Naive thymus-derived CD8-positive, alpha-beta T cell (primary cell): ENCODE measurements around the gene COMMD3. TPM values are rescaled to one million over a fixed set of nuclear protein-coding genes. Genes with fewer than 3 reads are reported as not detected.
"Not testable (repeated sequence)": the region's sequence is repeated elsewhere in the genome, so short reads cannot be mapped to it uniquely, and the experiment has no call there.

Source experiments
- ATAC-seq, 2 donors: fragments of 150-1000 bp; cut with Tn5 transposase in 1 of 2; sonication (Bioruptor Pico), chemical (Tn5 transposase) in 1 of 2; 1 replicate in 1 of 2; 2 replicates in 1 of 2; pipeline ENCODE4 v1.10.0; 2021; ENCODE audit warnings: mild to moderate bottlenecking in 2 of 2, moderate library complexity in 2 of 2
- POLR2A ChIA-PET: fragments of 350-600 bp; sonication (Branson Sonifier 250); formaldehyde crosslinking; loops from one replicate; lab custom pipeline; 2021; ENCODE audit warnings: antibody characterized with exemption; lab: Charles Lee
- DNase-seq, 10 donors: peaks; one replicate each; pipeline versions ENCODE4 v3.0.0 to v3.0.0-alpha.2; 2020 to 2022
- H3K27ac Mint-ChIP-seq, 10 donors: one replicate each; pipeline ENCODE4 v1.8.0; 2020 to 2022; ENCODE audit warnings: mild to moderate bottlenecking in 10 of 10, mixed read lengths in 10 of 10, moderate library complexity in 4 of 10, inconsistent platforms in 1 of 10
- H3K27me3 Mint-ChIP-seq, 5 donors: one replicate each; pipeline ENCODE4 v1.8.0; 2021 to 2022; ENCODE audit warnings: mixed read lengths in 5 of 5
- H3K36me3 Mint-ChIP-seq, 3 donors: one replicate each; pipeline ENCODE4 v1.8.0; 2020 to 2022; ENCODE audit warnings: mixed read lengths in 3 of 3, mild to moderate bottlenecking in 2 of 3, inconsistent platforms in 1 of 3
- H3K4me1 Mint-ChIP-seq, 4 donors: one replicate each; pipeline ENCODE4 v1.8.0; 2021 to 2022; ENCODE audit warnings: mixed read lengths in 4 of 4
- H3K4me3 Mint-ChIP-seq, 10 donors: one replicate each; pipeline ENCODE4 v1.8.0; 2020 to 2022; ENCODE audit warnings: mild to moderate bottlenecking in 10 of 10, mixed read lengths in 10 of 10, moderate library complexity in 6 of 10, inconsistent platforms in 1 of 10
- H3K9me3 Mint-ChIP-seq, 9 donors: one replicate each; pipeline ENCODE4 v1.8.0; 2020 to 2022; ENCODE audit warnings: mixed read lengths in 9 of 9, mild to moderate bottlenecking in 3 of 9, inconsistent platforms in 1 of 9, moderate library complexity in 1 of 9
- polyA plus RNA-seq, 3 donors: library from polyadenylated mRNA; unstranded; fragments of 300-500 nt; fragmentation: Illumina TruSeq; gene quantifications; one replicate each; pipeline ENCODE4 v1.2.3, GENCODE V29; 2021
- total RNA-seq, 8 experiments: library from RNA in 2 of 8; stranded (reverse) in 2 of 8; gene quantifications; one replicate each; pipeline ENCODE4 v1.2.3 and lab custom pipeline; 2021 to 2026

Gene COMMD3
- total and polyA plus RNA-seq, 5 experiments from 2014 or later, result 38.5 to 59.3 (median 53.9) TPM

GRCh38 chr10:22309180-22310000 lies 6.8 kb upstream of the COMMD3 start:
- DNase-seq, result no peak
- Mint-ChIP-seq H3K4me3 (no peak overlapping the region), H3K27me3 (peaks cover 8 to 29% (median 14%) of the 10 kb centered on the region in 5 donors), H3K4me1 (no peaks in the 10 kb centered on the region), H3K9me3 (no peaks in the 10 kb centered on the region), H3K27ac (no peak overlapping the region), H3K36me3 (no peaks in the 10 kb centered on the region)
- no peak for ATAC-seq
- POLR2A ChIA-PET, result no interaction called here

- H3K36me3 Mint-ChIP-seq, DNase-seq, ATAC-seq, POLR2A ChIA-PET, H3K4me1 Mint-ChIP-seq, H3K4me3 Mint-ChIP-seq, H3K9me3 Mint-ChIP-seq, H3K27ac Mint-ChIP-seq: not testable (repeated sequence)
- peaks cover 8 to 29% (median 16%) of the 10 kb centered on the region in 5 donors for H3K27me3 Mint-ChIP-seq
These were observed 6.2 kb upstream of the COMMD3 start for GRCh38 chr10:22310012-22310411.

- Mint-ChIP-seq H3K9me3 (peaks cover 0 to 2% (median 0%) of the 10 kb centered on the region in 9 donors), H3K27ac (no peak overlapping the region), H3K4me1 (peaks cover 0 to 13% (median 5%) of the 10 kb centered on the region in 4 donors), H3K36me3 (no peaks in the 10 kb centered on the region), H3K4me3 (no peak overlapping the region), H3K27me3 (peaks cover 8 to 27% (median 18%) of the 10 kb centered on the region in 5 donors)
- ATAC-seq (no peak), DNase-seq (no peak)
- POLR2A ChIA-PET, result no interaction called here
These were observed 5.3 kb upstream of the COMMD3 start for GRCh38 chr10:22310928-22311327.

- ATAC-seq (no peak), DNase-seq (no peak)
- Mint-ChIP-seq H3K9me3 (peaks cover 0 to 2% (median 0%) of the 10 kb centered on the region in 9 donors), H3K4me1 (peaks cover 3 to 45% (median 15%) of the 10 kb centered on the region in 4 donors), H3K27ac (peak overlapping the region in 3 of 10 donors; percentile 94 to 98 (median 97)), H3K36me3 (peaks cover 0 to 3% (median 0%) of the 10 kb centered on the region in 3 donors), H3K27me3 (peaks cover 4 to 12% (median 10%) of the 10 kb centered on the region in 5 donors), H3K4me3 (peak overlapping the region in 7 of 10 donors; percentile 7 to 99 (median 92))
- POLR2A ChIA-PET, result interaction anchor here (2.4 to 5.5 kb wide), 4 partner anchors 25 to 122 kb away, joined by 12 to 67 read pairs (median 44); no protein-coding TSS in a partner anchor
These were observed 1.3 kb upstream of the COMMD3 start for GRCh38 chr10:22314852-22315251.

GRCh38 chr10:22315455-22316285 lies 518 bp upstream of the COMMD3 start:
- POLR2A ChIA-PET, result interaction anchor here (0.6 to 5.5 kb wide), 14 partner anchors 9 to 313 kb away, joined by 3 to 67 read pairs (median 5); partner anchors contain the start of gene DNAJC1
- peaks cover 0 to 2% (median 0%) of the 10 kb centered on the region in 9 donors for H3K9me3 Mint-ChIP-seq
- ATAC-seq (peak; percentile 15 to 29), DNase-seq (no peak)
- peaks cover 6 to 48% (median 20%) of the 10 kb centered on the region in 4 donors for H3K4me1 Mint-ChIP-seq
- H3K4me3 Mint-ChIP-seq, result peak overlapping the region; percentile 87 to 99 (median 93)
- peaks cover 0 to 9% (median 3%) of the 10 kb centered on the region in 3 donors for H3K36me3 Mint-ChIP-seq
- H3K27me3 Mint-ChIP-seq, result peaks cover 4 to 16% (median 12%) of the 10 kb centered on the region in 5 donors
- H3K27ac Mint-ChIP-seq, result peak overlapping the region; percentile 85 to 98 (median 94)

- no peak for DNase-seq
These were observed 835 bp downstream of the COMMD3 start for GRCh38 chr10:22317076-22317370.

GRCh38 chr10:22317771-22318565 lies 1.8 kb downstream of the COMMD3 start:
- DNase-seq (no peak), ATAC-seq (no peak)
- Mint-ChIP-seq H3K4me3 (peak overlapping the region in 7 of 10 donors; percentile 20 to 92 (median 70)), H3K27me3 (peaks cover 0 to 28% (median 16%) of the 10 kb centered on the region in 5 donors), H3K4me1 (peaks cover 6 to 58% (median 29%) of the 10 kb centered on the region in 4 donors), H3K36me3 (peaks cover 0 to 9% (median 6%) of the 10 kb centered on the region in 3 donors), H3K9me3 (peaks cover 0 to 5% (median 0%) of the 10 kb centered on the region in 9 donors), H3K27ac (peak overlapping the region in 5 of 10 donors; percentile 6 to 94 (median 11))
- POLR2A ChIA-PET, result interaction anchor here (0.7 to 5.5 kb wide), 3 partner anchors 17 to 119 kb away, joined by 4 to 67 read pairs (median 62); no protein-coding TSS in a partner anchor

More at GRCh38 chr10:22317076-22317370, 835 bp downstream of the COMMD3 start:
- POLR2A ChIA-PET, result interaction anchor here (0.6 to 5.5 kb wide), 9 partner anchors 8 to 335 kb away, joined by 3 to 67 read pairs (median 7); no protein-coding TSS in a partner anchor
- Mint-ChIP-seq H3K4me3 (peak overlapping the region; percentile 82 to 92 (median 91)), H3K27ac (peak overlapping the region; percentile 93 to 98 (median 94)), H3K36me3 (peaks cover 0 to 9% (median 3%) of the 10 kb centered on the region in 3 donors), H3K27me3 (peaks cover 0 to 19% (median 9%) of the 10 kb centered on the region in 5 donors), H3K9me3 (peaks cover 0 to 2% (median 0%) of the 10 kb centered on the region in 9 donors), H3K4me1 (peaks cover 6 to 49% (median 20%) of the 10 kb centered on the region in 4 donors)
- no peak for ATAC-seq

GRCh38 chr10:22318772-22319171 lies 2.6 kb downstream of the COMMD3 start:
- H3K9me3 Mint-ChIP-seq, result peaks cover 0 to 5% (median 0%) of the 10 kb centered on the region in 9 donors
- no peak for ATAC-seq
- POLR2A ChIA-PET, result interaction anchor here (1.0 to 1.8 kb wide), 3 partner anchors 21 to 118 kb away, joined by 3 to 14 read pairs (median 4); no protein-coding TSS in a partner anchor
- H3K36me3 Mint-ChIP-seq, result peaks cover 0 to 9% (median 6%) of the 10 kb centered on the region in 3 donors
- H3K27ac Mint-ChIP-seq, result peak overlapping the region in 1 of 10 donors; percentile 10
- H3K4me1 Mint-ChIP-seq, result peaks cover 6 to 66% (median 36%) of the 10 kb centered on the region in 4 donors
- H3K27me3 Mint-ChIP-seq, result peaks cover 0 to 28% (median 15%) of the 10 kb centered on the region in 5 donors
- peak overlapping the region in 5 of 10 donors; percentile 14 to 96 (median 44) for H3K4me3 Mint-ChIP-seq
- no peak for DNase-seq

GRCh38 chr10:22319547-22319979 lies 3.4 kb downstream of the COMMD3 start:
- Mint-ChIP-seq H3K27ac (peak overlapping the region in 9 of 10 donors; percentile 88 to 97 (median 94)), H3K4me3 (peak overlapping the region; percentile 79 to 97 (median 92)), H3K4me1 (peaks cover 9 to 74% (median 44%) of the 10 kb centered on the region in 4 donors), H3K36me3 (peaks cover 0 to 9% (median 6%) of the 10 kb centered on the region in 3 donors), H3K9me3 (peaks cover 0 to 5% (median 0%) of the 10 kb centered on the region in 9 donors), H3K27me3 (peaks cover 3 to 32% (median 18%) of the 10 kb centered on the region in 5 donors)
- POLR2A ChIA-PET, result interaction anchor here (0.7 to 3.8 kb wide), 8 partner anchors 12 to 794 kb away, joined by 3 to 17 read pairs (median 4); partner anchors contain the start of gene SKIDA1
- ATAC-seq, result no peak
- DNase-seq, result no peak

- H3K4me1 Mint-ChIP-seq, result peaks cover 12 to 75% (median 48%) of the 10 kb centered on the region in 4 donors
- H3K27me3 Mint-ChIP-seq, result peaks cover 3 to 33% (median 19%) of the 10 kb centered on the region in 5 donors
- ATAC-seq, result no peak
- peaks cover 0 to 5% (median 0%) of the 10 kb centered on the region in 9 donors for H3K9me3 Mint-ChIP-seq
- H3K4me3 Mint-ChIP-seq, result peak overlapping the region; percentile 79 to 97 (median 92)
- POLR2A ChIA-PET, result interaction anchor here (1.0 to 3.8 kb wide), 7 partner anchors 12 to 795 kb away, joined by 3 to 17 read pairs (median 5); partner anchors contain the start of gene SKIDA1
- DNase-seq, result peak in 2 of 10 donors; percentile 16 to 34
- peak overlapping the region; percentile 88 to 97 (median 94) for H3K27ac Mint-ChIP-seq
- peaks cover 0 to 9% (median 6%) of the 10 kb centered on the region in 3 donors for H3K36me3 Mint-ChIP-seq
These were observed 3.9 kb downstream of the COMMD3 start for GRCh38 chr10:22319980-22320558.
